ENCODE results near the gene SNORC. TPM values are rescaled to one million over a fixed set of nuclear protein-coding genes. Genes with fewer than 3 reads are reported as not detected.
A peak's percentile ranks its signal among the peaks of the same experiment; 100 is the strongest.

The SNORC gene
- total and polyA plus RNA-seq, 10 of the 15 experiments (the other 5 are each of a cell fraction or from before 2014, with no cell fraction given), result 0.04 to 0.74 (median 0.45) TPM; not detected in 4

DNA sequence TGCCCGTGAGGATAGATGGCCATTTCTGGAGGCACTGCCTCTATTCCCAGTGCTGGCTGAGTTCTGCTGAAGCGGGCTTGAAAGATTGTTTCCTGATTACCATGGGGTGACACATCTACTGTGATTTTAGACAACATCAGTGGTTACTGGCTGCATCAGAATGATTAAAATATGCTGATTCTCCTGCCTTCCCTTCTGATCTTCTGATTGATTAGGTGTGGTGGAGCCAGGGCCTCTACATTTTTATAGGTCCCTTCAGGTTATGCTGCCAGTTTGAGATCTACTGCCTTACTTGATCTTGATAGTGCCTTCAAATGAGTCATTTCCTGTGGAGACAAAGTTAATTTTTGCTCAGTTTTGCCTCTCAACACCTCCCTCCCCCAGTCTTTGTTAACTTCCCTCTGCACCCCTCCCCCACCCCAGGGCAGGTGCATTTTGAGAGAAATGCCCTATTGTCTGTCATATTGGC is 31.6 kb upstream of the SNORC start:
- ChIA-PET SMC1A (ENCODE audit: uncharacterized antibody, unreplicated experiment) (interaction anchor here (1.1 kb wide), 1 partner anchor 19 kb away, joined by 4 read pairs; no protein-coding TSS in a partner anchor), RAD21 (ENCODE audit: unreplicated experiment) (no interaction called here), CTCF (interaction anchor here (0.6 to 1.8 kb wide), 2 partner anchors 29 to 77 kb away, joined by 3 to 5 read pairs; no protein-coding TSS in a partner anchor), POLR2A (interaction anchor here (0.7 kb wide), 1 partner anchor 63 kb away, joined by 3 read pairs; no protein-coding TSS in a partner anchor)
- peak overlapping the region; percentile 60; the same call in 1 of the 2 replicates for H3K4me2 ChIP-seq (ENCODE audit: control insufficient read depth, insufficient read depth)
- peak overlapping the region; percentile 83 for H3K27ac ChIP-seq (ENCODE audit: control insufficient read depth, insufficient read depth)
- H3K36me3 ChIP-seq (ENCODE audit: control insufficient read depth in 2 of 2, insufficient read depth in 2 of 2, low read length in 1 of 2), result peaks cover 10 to 27% of the 10 kb centered on the region in 2 experiments
- no peak overlapping the region for H3K4me3 ChIP-seq
- H3K79me2 ChIP-seq (ENCODE audit: control insufficient read depth, insufficient read depth, low read length), result no peaks in the 10 kb centered on the region; the same call in 1 of the 2 replicates
- H3K9me3 ChIP-seq (replicated peaks; ENCODE audit: control insufficient read depth, insufficient read depth, low read length), result no peaks in the 10 kb centered on the region
- H3K27me3 ChIP-seq (replicated peaks in 1 of 2; ENCODE audit: control insufficient read depth in 2 of 2, insufficient read depth in 2 of 2, low read length in 1 of 2), result no peaks in the 10 kb centered on the region
- in situ Hi-C loops (cut with MboI), result no loop called here
- FAIRE-seq (peak; percentile 95), DNase-seq (ENCODE audit: low read depth, low spot score) (peak; percentile 59), ATAC-seq (peak; percentile 98)
- intact Hi-C loops (cut with micrococcal nuclease; ENCODE audit: unreplicated experiment), result no loop called here
- 0 out of 2 replicates have a peak overlapping the region, but pooled peaks have one; percentile 12 for H2AFZ ChIP-seq (ENCODE audit: control insufficient read depth, low read depth, low read length)
- H3K9ac ChIP-seq (ENCODE audit: control insufficient read depth, insufficient read depth, low read length), result peak overlapping the region; percentile 34; the same call in 1 of the 2 replicates
- 2% methylated on average over 2 of the region's 2 CpGs for WGBS (ENCODE audit: insufficient coverage, insufficient replicate concordance, low lambda C conversion rate, missing lambda C conversion rate)
- peaks cover 15% of the 10 kb centered on the region for H3K4me1 ChIP-seq (ENCODE audit: control insufficient read depth, insufficient read depth, low read length)
- BruUV-seq (replicated peaks), result no TSS peak
- H4K20me1 ChIP-seq (ENCODE audit: control insufficient read depth, insufficient read depth), result no peaks in the 10 kb centered on the region
- TF ChIP-seq LARP7 (IDR thresholded peaks at IDR 0.05), result no peak
- TF ChIP-seq, protein P1, sequence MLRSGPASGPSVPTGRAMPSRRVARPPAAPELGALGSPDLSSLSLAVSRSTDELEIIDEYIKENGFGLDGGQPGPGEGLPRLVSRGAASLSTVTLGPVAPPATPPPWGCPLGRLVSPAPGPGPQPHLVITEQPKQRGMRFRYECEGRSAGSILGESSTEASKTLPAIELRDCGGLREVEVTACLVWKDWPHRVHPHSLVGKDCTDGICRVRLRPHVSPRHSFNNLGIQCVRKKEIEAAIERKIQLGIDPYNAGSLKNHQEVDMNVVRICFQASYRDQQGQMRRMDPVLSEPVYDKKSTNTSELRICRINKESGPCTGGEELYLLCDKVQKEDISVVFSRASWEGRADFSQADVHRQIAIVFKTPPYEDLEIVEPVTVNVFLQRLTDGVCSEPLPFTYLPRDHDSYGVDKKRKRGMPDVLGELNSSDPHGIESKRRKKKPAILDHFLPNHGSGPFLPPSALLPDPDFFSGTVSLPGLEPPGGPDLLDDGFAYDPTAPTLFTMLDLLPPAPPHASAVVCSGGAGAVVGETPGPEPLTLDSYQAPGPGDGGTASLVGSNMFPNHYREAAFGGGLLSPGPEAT (IDR thresholded peaks at IDR 0.05; ENCODE audit: low read depth), result 0 out of 2 replicates have a peak, but pooled peaks have one; percentile 25
- no peak for TF ChIP-seq STAT3 (IDR thresholded peaks at IDR 0.05; ENCODE audit: low read depth, low read length)
- TF ChIP-seq IRF4 (IDR thresholded peaks at IDR 0.05; ENCODE audit: low read depth, low read length), result no peak
- TF ChIP-seq ESRRA (IDR thresholded peaks at IDR 0.05; ENCODE audit: low read length), result no peak
- TF ChIP-seq ZNF207 (IDR thresholded peaks at IDR 0.05; ENCODE audit: borderline replicate concordance), result no peak
- no peak for TF ChIP-seq ZZZ3 (IDR thresholded peaks at IDR 0.05; ENCODE audit: control insufficient read depth, insufficient read length, low read depth)
- TF ChIP-seq SRF (IDR thresholded peaks at IDR 0.05; ENCODE audit: low read depth in 2 of 2, low read length in 2 of 2), result no peak
- no peak for TF ChIP-seq RAD51 (IDR thresholded peaks at IDR 0.05)
- no peak for TF ChIP-seq CEBPB (IDR thresholded peaks at IDR 0.05; ENCODE audit: borderline replicate concordance in 1 of 2, low read depth in 2 of 2, low read length in 2 of 2)
- no peak for TF ChIP-seq ZNF384 (IDR thresholded peaks at IDR 0.05; ENCODE audit: borderline replicate concordance, low read depth, low read length)
- TF ChIP-seq SMARCA5 (IDR thresholded peaks at IDR 0.05), result no peak
- TF ChIP-seq BHLHE40 (IDR thresholded peaks at IDR 0.05; ENCODE audit: borderline replicate concordance in 1 of 2, low read depth in 2 of 2, low read length in 1 of 2), result peak in 1 of 2 experiments; percentile 30; a peak in 1 of 4 replicates
- no peak for TF ChIP-seq ASH2L (IDR thresholded peaks at IDR 0.05; ENCODE audit: borderline replicate concordance, low read depth)
- peak; percentile 9; the same call in 1 of the 2 replicates for TF ChIP-seq RUNX3 (IDR thresholded peaks at IDR 0.05; ENCODE audit: low read length)
- no peak for TF ChIP-seq SREBF1 (IDR thresholded peaks at IDR 0.05; ENCODE audit: low read length)
- TF ChIP-seq, protein P2, sequence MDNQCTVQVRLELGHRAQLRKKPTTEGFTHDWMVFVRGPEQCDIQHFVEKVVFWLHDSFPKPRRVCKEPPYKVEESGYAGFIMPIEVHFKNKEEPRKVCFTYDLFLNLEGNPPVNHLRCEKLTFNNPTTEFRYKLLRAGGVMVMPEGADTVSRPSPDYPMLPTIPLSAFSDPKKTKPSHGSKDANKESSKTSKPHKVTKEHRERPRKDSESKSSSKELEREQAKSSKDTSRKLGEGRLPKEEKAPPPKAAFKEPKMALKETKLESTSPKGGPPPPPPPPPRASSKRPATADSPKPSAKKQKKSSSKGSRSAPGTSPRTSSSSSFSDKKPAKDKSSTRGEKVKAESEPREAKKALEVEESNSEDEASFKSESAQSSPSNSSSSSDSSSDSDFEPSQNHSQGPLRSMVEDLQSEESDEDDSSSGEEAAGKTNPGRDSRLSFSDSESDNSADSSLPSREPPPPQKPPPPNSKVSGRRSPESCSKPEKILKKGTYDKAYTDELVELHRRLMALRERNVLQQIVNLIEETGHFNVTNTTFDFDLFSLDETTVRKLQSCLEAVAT (IDR thresholded peaks at IDR 0.05), result peak; percentile 63
- TF ChIP-seq IKZF2 (IDR thresholded peaks at IDR 0.05), result 0 out of 4 replicates have a peak, but pooled peaks of 1 of the 2 experiments have one; percentile 10
- TF ChIP-seq, protein P3, sequence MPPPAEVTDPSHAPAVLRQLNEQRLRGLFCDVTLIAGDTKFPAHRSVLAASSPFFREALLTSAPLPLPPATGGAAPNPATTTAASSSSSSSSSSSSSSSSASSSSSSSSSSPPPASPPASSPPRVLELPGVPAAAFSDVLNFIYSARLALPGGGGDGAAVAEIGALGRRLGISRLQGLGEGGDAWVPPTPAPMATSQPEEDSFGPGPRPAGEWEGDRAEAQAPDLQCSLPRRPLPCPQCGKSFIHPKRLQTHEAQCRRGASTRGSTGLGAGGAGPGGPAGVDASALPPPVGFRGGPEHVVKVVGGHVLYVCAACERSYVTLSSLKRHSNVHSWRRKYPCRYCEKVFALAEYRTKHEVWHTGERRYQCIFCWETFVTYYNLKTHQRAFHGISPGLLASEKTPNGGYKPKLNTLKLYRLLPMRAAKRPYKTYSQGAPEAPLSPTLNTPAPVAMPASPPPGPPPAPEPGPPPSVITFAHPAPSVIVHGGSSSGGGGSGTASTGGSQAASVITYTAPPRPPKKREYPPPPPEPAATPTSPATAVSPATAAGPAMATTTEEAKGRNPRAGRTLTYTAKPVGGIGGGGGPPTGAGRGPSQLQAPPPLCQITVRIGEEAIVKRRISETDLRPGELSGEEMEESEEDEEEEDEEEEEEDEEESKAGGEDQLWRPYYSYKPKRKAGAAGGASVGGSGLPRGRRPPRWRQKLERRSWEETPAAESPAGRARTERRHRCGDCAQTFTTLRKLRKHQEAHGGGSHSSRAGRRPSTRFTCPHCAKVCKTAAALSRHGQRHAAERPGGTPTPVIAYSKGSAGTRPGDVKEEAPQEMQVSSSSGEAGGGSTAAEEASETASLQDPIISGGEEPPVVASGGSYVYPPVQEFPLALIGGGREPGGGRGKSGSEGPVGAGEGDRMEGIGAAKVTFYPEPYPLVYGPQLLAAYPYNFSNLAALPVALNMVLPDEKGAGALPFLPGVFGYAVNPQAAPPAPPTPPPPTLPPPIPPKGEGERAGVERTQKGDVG (CRISPR knock-in tag; IDR thresholded peaks at IDR 0.05), result no peak

All from GM12878 (cell line).